GM20000 (cell line): ENCODE data around the gene SLC1A1.

Experiments used
- DNase-seq: peaks from one replicate; pipeline ENCODE4 v3.0.0; 2012; ENCODE audit warnings: low spot score
- TF ChIP-seq, protein P1 (sequence below): IDR thresholded peaks from 2 replicates; pipeline ENCODE4 v1.5.1; 2012; ENCODE audit warnings: mild to moderate bottlenecking, control low read depth; ENCODE audit errors: extremely low read depth, missing control alignments

Gene SLC1A1

DNA sequence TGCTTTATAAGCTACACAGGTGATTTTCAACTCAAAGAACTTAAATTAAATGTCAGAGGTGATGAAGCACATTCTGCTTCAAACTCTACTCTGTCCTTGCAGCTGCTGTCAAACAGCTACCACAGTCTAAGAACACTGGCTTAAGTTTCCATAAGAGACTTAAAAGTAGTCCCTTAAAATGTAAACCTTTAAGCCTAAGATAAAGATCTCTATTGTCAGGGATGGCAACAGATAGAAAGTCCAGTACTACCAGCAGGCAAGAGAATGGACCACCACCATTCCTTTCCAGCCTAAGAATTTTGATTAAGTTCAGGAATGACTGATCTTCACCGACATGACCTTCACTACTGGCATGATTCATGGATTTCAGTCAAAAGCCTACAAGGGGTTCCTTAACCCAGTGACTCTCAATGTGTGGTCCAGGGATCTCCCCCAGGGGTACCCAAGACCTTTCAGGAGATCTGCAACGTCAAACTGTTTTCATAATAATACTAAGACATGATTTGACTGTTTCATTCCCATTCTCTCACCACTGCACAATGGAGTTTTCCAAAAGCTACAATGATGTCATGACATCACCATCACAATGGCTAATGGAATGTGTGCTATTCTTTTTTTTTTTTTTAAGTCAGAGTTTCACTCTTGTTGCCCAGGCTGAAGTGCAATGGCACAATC, 130.8 kb downstream of the SLC1A1 start:
- DNase-seq = no peak
- TF ChIP-seq, protein P1, sequence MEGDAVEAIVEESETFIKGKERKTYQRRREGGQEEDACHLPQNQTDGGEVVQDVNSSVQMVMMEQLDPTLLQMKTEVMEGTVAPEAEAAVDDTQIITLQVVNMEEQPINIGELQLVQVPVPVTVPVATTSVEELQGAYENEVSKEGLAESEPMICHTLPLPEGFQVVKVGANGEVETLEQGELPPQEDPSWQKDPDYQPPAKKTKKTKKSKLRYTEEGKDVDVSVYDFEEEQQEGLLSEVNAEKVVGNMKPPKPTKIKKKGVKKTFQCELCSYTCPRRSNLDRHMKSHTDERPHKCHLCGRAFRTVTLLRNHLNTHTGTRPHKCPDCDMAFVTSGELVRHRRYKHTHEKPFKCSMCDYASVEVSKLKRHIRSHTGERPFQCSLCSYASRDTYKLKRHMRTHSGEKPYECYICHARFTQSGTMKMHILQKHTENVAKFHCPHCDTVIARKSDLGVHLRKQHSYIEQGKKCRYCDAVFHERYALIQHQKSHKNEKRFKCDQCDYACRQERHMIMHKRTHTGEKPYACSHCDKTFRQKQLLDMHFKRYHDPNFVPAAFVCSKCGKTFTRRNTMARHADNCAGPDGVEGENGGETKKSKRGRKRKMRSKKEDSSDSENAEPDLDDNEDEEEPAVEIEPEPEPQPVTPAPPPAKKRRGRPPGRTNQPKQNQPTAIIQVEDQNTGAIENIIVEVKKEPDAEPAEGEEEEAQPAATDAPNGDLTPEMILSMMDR = no peak

DNA sequence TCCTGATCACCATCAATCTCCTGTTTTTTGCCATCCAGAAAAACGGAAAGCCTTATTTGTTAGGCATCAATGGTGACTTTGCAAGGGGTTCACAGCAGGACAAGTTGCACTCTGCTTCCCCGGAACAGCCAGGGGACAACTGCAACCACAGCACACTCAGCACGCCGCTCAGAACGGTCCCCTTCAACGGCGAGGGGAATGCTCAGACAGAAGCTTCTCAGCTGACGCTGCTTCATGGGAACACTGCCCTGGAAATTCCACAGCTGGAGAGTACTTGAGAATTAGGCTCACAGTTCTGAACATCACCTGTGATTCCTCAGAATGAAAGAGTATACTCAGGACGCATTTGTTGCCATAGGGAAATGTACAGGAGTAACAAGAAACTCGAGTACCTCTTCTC, 131.7 kb downstream of the SLC1A1 start:
- TF ChIP-seq, protein P1 = no peak
- DNase-seq = no peak

DNA sequence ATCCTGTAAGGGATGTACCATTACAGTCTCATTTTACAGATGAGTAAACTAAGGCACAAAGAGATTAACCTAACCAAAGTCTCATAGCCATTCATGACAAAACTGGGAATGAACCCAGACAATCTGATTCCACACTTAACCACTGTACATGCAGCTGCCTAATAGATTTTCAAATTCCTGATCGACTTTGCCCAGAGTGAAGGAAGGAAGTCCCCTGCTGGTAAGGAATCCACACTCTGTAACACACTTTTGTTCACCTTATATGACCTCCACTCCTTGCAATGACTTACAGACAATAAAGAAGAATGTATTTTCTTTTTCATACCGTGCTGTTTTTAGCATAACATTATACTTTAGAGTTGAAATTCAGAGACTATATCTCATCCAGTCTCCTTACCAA, 140.6 kb downstream of the SLC1A1 start:
- TF ChIP-seq, protein P1 = no peak
- DNase-seq = no peak
